NCI-H446 (cell line): ENCODE data around the gene VGLL2.
A peak's percentile ranks its signal among the peaks of the same experiment; 100 is the strongest.
"Not testable (repeated sequence)": the region's sequence is repeated elsewhere in the genome, so short reads cannot be mapped to it uniquely, and the experiment has no call there.

Source experiments
- DNase-seq, 2 experiments: peaks; one replicate each; lab custom pipeline; 2025; lab: John Stamatoyannopoulos, UW

Gene VGLL2

GRCh38 chr6:117265410-117266256 is at the start of gene VGLL2:
VGLL2 (plus strand) TSS chr6:117265558; CDS start chr6:117265764, 206 bp downstream.
- DNase-seq, result peak in 1 of 2 experiments; percentile 25

- no peak for DNase-seq
These were observed 42.5 kb upstream of the VGLL2 start for GRCh38 chr6:117222861-117223260.

DNA sequence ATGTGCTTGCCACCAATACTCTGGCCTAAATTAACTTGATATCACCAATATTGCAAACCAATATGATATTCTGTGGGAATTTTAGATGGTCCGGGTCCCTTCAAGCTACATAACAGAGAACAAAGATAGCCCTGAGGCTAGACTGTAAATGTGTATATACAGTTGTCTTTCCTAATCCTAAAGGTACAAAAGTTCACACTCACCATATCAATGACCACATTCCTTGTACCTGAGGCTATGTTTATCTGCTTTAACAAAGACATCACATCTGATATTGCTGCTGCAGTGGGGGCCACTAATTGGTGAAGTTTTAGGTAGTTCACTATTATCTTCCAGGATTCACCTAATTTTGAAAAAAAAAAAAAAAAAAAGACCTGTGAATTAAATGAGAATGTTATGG is 38.6 kb upstream of the VGLL2 start:
- no peak for DNase-seq

DNA sequence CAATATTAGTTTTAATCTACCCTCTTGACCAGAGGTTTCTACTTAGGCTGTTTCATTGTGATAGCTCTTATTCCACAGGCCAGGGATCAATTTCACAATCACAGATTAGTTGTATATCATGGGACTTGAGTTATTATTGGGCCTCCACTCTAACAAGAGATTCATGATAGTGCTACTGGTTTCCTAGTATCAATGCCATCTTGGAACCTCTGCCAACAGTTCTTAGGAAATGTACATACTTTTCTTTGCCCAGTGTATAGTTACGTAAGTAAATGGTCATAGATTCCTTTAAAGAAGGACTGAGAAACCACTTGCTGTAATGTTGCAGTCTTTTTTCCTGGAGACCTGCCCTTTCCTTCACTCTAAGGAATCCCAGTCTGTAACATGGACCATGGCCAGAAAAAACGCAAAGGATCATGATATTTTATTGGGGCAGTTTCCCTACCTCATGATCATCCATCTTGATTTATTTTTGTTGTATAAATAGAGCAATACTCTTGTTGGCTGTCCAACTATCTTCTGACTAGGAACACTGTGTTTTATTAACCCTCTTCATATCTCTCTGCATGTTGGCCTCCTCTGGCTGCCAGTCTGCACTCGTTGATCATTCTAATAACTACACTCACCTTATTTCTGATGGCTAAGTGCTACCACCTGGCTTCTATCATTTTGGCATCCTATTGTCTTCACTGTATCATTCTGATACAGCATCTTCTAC is 38.0 kb upstream of the VGLL2 start:
- DNase-seq, result no peak

- no peak for DNase-seq
These were observed 37.2 kb upstream of the VGLL2 start for GRCh38 chr6:117228202-117228601.

- no peak for DNase-seq
These were observed 35.5 kb upstream of the VGLL2 start for GRCh38 chr6:117229870-117230269.

GRCh38 chr6:117231466-117231865 is 33.9 kb upstream of the VGLL2 start:
- no peak for DNase-seq

GRCh38 chr6:117232196-117232595 is 33.2 kb upstream of the VGLL2 start:
- DNase-seq, result no peak

GRCh38 chr6:117233145-117233544 is 32.2 kb upstream of the VGLL2 start:
- DNase-seq, result no peak

- DNase-seq, result no peak
These were observed 27.8 kb upstream of the VGLL2 start for GRCh38 chr6:117237561-117237960.

GRCh38 chr6:117244571-117244970 is 20.8 kb upstream of the VGLL2 start:
- not testable (repeated sequence) for DNase-seq

DNA sequence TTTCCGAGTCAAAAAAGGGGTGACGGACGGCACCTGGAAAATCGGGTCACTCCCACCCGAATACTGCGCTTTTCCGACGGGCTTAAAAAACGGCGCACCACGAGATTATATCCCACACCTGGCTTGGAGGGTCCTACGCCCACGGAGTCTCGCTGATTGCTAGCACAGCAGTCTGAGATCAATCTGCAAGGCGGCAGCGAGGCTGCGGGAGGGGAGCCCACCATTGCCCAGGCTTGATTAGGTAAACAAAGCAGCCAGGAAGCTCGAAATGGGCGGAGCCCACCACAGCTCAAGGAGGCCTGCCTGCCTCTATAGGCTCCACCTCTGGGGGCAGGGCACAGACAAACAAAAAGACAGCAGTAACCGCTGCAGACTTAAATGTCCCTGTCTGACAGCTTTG is 20.4 kb upstream of the VGLL2 start:
- not testable (repeated sequence) for DNase-seq

GRCh38 chr6:117253785-117254184 is 11.6 kb upstream of the VGLL2 start:
- DNase-seq, result no peak

DNA sequence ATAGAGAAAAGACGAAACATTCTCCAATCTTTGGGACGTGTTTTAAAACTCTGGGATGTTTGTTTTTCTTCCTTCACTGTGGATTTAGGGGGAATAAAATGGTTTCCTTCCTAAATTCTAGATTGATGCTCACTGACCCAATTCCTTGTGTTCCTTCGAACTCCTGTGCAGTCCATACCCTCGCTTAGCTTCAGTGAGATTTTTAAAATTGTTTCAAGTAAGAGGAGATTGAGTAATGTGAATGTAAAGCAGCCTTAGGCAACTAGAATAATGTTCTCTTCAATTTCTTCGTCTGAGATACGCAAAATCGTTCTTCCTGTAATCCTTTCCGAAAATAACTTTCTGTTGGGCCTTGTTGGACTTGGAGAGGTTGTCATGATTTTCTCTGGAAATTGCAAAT is 2.6 kb upstream of the VGLL2 start:
- no peak for DNase-seq

- DNase-seq, result no peak
These were observed 1.9 kb upstream of the VGLL2 start for GRCh38 chr6:117263353-117263927.

- no peak for DNase-seq
These were observed 1.0 kb upstream of the VGLL2 start for GRCh38 chr6:117264369-117264691.

DNA sequence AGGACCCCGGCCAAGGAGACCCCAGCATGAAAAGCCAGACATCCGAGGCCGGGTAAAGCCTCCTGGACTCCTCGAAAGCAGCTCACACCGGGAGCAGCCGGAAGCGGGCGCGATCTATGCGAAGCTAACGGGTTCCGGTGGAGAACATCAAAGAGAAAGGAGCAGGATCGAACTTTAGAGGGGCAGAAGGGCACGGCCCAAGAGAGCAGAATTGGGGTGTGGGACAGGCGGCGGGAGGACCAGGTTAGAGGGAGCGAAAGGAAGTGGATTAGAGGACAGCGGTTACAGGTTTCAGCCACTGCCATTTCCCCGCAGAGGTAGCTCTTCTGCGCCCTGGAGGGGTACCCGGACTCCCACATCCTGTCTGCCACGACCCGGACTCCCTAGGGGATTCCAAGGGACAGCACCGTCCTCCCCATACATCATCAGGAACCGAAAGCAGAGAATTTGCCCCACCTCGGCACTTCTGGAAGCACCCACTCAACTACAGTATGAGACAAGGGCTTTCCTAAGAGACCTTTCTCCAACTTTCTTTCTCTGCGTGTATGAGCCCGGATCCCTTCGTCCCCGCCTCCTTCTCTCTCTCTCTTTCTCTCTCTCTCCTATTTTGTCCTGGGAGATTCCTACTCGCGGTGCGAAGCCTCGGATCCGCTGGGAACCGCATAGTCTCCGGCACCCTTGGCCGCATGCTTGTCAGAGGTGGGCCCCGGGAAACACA is 507 bp upstream of the VGLL2 start:
- DNase-seq, result no peak

DNA sequence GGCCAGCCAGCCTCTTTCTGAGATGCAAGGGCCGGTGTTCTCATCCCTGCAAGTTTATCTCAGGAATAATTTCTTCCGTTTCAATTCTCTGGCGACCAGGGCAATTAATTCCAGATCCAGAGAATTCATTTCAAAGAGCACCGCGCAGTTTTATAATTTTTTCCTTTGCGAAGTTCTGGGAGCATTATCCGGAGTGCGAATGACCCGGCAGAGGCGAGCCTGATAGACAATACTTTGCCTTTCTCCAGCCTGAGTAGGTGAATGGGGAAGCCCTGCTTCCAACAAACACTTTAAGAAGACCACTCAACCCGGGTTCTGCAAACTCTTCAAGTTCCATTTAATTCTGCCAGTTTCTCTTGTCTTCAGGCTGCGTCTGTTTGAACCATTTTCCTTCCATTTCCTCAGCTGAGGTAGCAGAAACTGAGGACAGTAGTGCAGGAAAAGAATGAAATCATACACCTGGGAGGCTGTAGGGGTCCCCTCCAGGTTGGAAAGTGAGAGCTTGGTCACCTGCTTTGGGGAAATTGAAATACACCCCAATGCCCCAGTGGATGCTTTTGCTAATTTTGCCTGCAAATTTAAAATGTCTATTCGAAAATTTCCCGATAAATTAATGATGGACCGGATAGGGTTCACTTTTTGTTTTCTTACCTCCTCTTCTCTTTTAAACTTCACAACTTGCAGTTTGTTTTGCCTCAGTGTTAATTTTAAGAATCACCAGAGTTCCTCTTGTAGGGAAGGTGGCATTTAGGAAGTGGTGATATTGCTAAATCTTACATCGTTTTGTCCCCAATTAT is 1.1 kb downstream of the VGLL2 start:
- no peak for DNase-seq

DNA sequence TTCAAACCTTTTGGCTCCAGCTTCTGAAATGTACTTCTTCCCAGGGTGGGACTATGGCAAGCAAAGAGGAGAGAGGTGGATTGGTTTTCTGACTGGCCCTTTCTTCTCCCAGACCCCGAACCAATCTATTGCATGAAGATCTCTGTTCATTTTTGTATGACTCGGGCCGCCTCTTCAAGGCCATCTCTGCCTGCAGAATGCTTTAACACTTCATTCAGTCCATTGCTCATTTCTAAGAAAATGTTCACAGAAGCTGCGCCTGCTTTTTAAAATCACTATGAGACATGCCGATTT is 1.6 kb downstream of the VGLL2 start:
- DNase-seq, result no peak

DNA sequence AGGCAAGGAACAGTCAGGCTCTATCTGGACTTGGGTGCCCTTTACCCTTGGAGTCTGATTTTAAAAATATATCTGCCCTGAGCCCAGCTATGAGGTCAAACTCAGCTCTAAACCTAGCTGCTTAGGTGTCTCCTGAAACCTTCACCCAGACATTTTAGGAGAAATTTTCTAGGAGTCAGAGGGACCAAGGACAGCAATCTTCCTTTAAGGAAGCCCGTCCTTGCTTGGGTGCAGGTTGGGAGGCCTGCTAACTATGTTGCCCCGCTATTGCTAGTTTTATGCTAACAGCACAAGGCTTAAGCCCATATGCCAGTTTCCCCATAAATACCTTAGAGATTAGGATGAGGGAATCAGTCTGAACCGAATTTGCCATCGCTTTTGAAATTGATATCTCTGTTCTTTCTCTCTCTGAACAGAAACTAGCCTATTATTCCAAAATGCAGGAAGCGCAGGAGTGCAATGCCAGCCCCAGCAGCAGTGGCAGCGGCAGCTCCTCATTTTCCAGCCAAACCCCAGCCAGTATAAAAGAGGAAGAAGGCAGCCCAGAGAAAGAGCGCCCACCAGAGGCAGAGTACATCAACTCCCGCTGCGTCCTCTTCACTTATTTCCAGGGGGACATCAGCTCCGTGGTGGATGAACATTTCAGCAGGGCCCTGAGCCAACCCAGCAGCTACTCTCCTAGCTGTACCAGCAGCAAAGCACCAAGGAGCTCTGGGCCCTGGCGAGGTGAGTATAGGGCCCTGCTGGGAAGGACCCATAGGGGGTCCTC is 2.6 kb downstream of the VGLL2 start:
- peak in 1 of 2 experiments; percentile 17 for DNase-seq

- no peak for DNase-seq
These were observed 3.6 kb downstream of the VGLL2 start for GRCh38 chr6:117268924-117269323.
